GM12878 (cell line): ENCODE results near the gene RNASEH2B. TPM values are rescaled to one million over a fixed set of nuclear protein-coding genes. Genes with fewer than 3 reads are reported as not detected.

Source experiments
- ATAC-seq: fragments of 200-7000 bp; cut with Tn5 transposase; 3 replicates; pipeline ENCODE4 v1.9.1; 2020; ENCODE audit warnings: mild to moderate bottlenecking, moderate library complexity
- BruUV-seq: library from RNA; stranded (reverse); fragments of 400-500 nt; replicated peaks from 2 replicates; lab custom pipeline; 2021; lab: Mats Ljungman, UMichigan
- CTCF ChIA-PET: fragments of 300-600 bp; sonication (Branson Sonifier 250); formaldehyde crosslinking; extraction: SDS; loops from one replicate; lab custom pipeline; 2021; ENCODE audit warnings: inconsistent platforms; lab: Yijun Ruan, JAX
- POLR2A ChIA-PET: fragments of 350-600 bp; formaldehyde crosslinking; extraction: SDS; loops from one replicate; lab custom pipeline; 2021; ENCODE audit warnings: inconsistent platforms; lab: Charles Lee
- RAD21 ChIA-PET: fragments of 300-600 bp; sonication (Branson Sonifier 250); formaldehyde crosslinking; loops from one replicate; lab custom pipeline; 2023; ENCODE audit warnings: antibody characterized with exemption; ENCODE audit not compliant: unreplicated experiment; lab: Charles Lee
- SMC1A ChIA-PET: fragments of 300-600 bp; sonication (Branson Sonifier 250); formaldehyde crosslinking; loops from one replicate; lab custom pipeline; 2023; ENCODE audit not compliant: unreplicated experiment, uncharacterized antibody; lab: Charles Lee
- DNase-seq: peaks from one replicate; pipeline ENCODE4 v3.0.0-alpha.2; 2011; ENCODE audit warnings: low read depth, low spot score
- FAIRE-seq: peaks from 3 replicates; lab custom pipeline; 2011; peaks lifted over from hg19 to GRCh38; lab: Jason Lieb, UNC
- H2AFZ ChIP-seq: 2 replicates; pipeline ENCODE4 v1.6.0; 2011; ENCODE audit warnings: low read depth, low read length, control low read depth; ENCODE audit not compliant: control insufficient read depth
- H3K27ac ChIP-seq: 2 replicates; pipeline ENCODE4 v1.5.1; 2011; ENCODE audit warnings: control low read depth; ENCODE audit not compliant: control insufficient read depth, insufficient read depth
- H3K27me3 ChIP-seq, 2 experiments: replicated peaks in 1 of 2; 2 replicates each; pipeline versions ENCODE4 v1.6.0 to v1.6.1; 2011; ENCODE audit warnings: low read length in 1 of 2; ENCODE audit not compliant: control insufficient read depth in 2 of 2, insufficient read depth in 2 of 2
- H3K36me3 ChIP-seq, 2 experiments: 2 replicates each; pipeline ENCODE4 v1.5.1; 2011; ENCODE audit warnings: low read length in 1 of 2; ENCODE audit not compliant: control insufficient read depth in 2 of 2, insufficient read depth in 2 of 2
- H3K4me1 ChIP-seq: 2 replicates; pipeline ENCODE4 v1.6.1; 2011; ENCODE audit warnings: mild to moderate bottlenecking, low read length, moderate library complexity, mixed read lengths; ENCODE audit not compliant: control insufficient read depth, insufficient read depth
- H3K4me2 ChIP-seq: 2 replicates; pipeline ENCODE4 v1.6.0; 2011; ENCODE audit warnings: control low read depth; ENCODE audit not compliant: control insufficient read depth, insufficient read depth
- H3K4me3 ChIP-seq: fragments of 200-600 bp; sonication (generic); 2 replicates; pipeline ENCODE4 v1.5.1; 2016
- H3K79me2 ChIP-seq: 2 replicates; pipeline ENCODE4 v1.6.0; 2011; ENCODE audit warnings: low read length; ENCODE audit not compliant: control insufficient read depth, insufficient read depth
- H3K9ac ChIP-seq: 2 replicates; pipeline ENCODE4 v1.8.0; 2011; ENCODE audit warnings: low read length, control low read depth, mixed read lengths; ENCODE audit not compliant: control insufficient read depth, insufficient read depth
- H3K9me3 ChIP-seq: replicated peaks from 3 replicates; pipeline ENCODE4 v1.5.1; 2011; ENCODE audit warnings: mild to moderate bottlenecking, low read length; ENCODE audit not compliant: control insufficient read depth, insufficient read depth
- H4K20me1 ChIP-seq: 2 replicates; pipeline ENCODE4 v1.6.0; 2011; ENCODE audit not compliant: control insufficient read depth, insufficient read depth
- BCLAF1 ChIP-seq: fragments of 450-650 bp; IDR thresholded peaks from 2 replicates; pipeline ENCODE4 v1.6.1; 2017; ENCODE audit warnings: antibody characterized with exemption, mild to moderate bottlenecking, moderate library complexity
- BHLHE40 ChIP-seq, 2 experiments: fragments of 450-650 bp in 1 of 2; IDR thresholded peaks; 2 replicates each; pipeline ENCODE4 v1.6.1; 2011 to 2017; ENCODE audit warnings: low read depth in 2 of 2, borderline replicate concordance in 1 of 2, improper control_type of control experiment in 1 of 2, low read length in 1 of 2, mild to moderate bottlenecking in 1 of 2
- BMI1 ChIP-seq: fragments of 450-650 bp; IDR thresholded peaks from 2 replicates; pipeline ENCODE4 v1.6.1; 2016; ENCODE audit warnings: mild to moderate bottlenecking, moderate library complexity, borderline replicate concordance
- CREB1 ChIP-seq: IDR thresholded peaks from 2 replicates; pipeline ENCODE4 v1.6.1; 2012; ENCODE audit warnings: low read depth, mild to moderate bottlenecking, inconsistent platforms
- CUX1 ChIP-seq: IDR thresholded peaks from 2 replicates; pipeline ENCODE4 v1.6.1; 2012; ENCODE audit warnings: improper control_type of control experiment, low read depth, low read length; ENCODE audit not compliant: insufficient replicate concordance
- MYC ChIP-seq: IDR thresholded peaks from 2 replicates; pipeline ENCODE4 v1.6.1; 2011; ENCODE audit warnings: mild to moderate bottlenecking, low read length, moderate library complexity, inconsistent platforms; ENCODE audit not compliant: insufficient read depth, insufficient replicate concordance, insufficient read length, severe bottlenecking
- NFYB ChIP-seq: IDR thresholded peaks from 2 replicates; pipeline ENCODE4 v1.6.1; 2011; ENCODE audit warnings: low read depth, mild to moderate bottlenecking, low read length, improper control_type of control experiment, moderate library complexity; ENCODE audit not compliant: insufficient read depth
- PAX5 ChIP-seq: IDR thresholded peaks from 2 replicates; pipeline ENCODE4 v1.6.1; 2011; ENCODE audit warnings: low read depth, low read length, borderline replicate concordance
- SRF ChIP-seq, 2 experiments: IDR thresholded peaks; 2 replicates each; pipeline ENCODE4 v1.6.1; 2011; ENCODE audit warnings: low read depth in 2 of 2, low read length in 2 of 2, mild to moderate bottlenecking in 1 of 2, moderate library complexity in 1 of 2
- STAT3 ChIP-seq: IDR thresholded peaks from 2 replicates; pipeline ENCODE4 v1.6.1; 2011; ENCODE audit warnings: low read depth, low read length, improper control_type of control experiment
- TCF7 ChIP-seq: IDR thresholded peaks from 2 replicates; pipeline ENCODE4 v1.6.1; 2014; ENCODE audit warnings: antibody characterized with exemption, borderline replicate concordance
- ZNF217 ChIP-seq: fragments of 450-650 bp; IDR thresholded peaks from 2 replicates; pipeline ENCODE4 v1.6.1; 2017; ENCODE audit warnings: antibody characterized with exemption, mild to moderate bottlenecking
- ZZZ3 ChIP-seq: IDR thresholded peaks from 2 replicates; pipeline ENCODE4 v1.6.1; 2011; ENCODE audit warnings: low read depth; ENCODE audit not compliant: control insufficient read depth, insufficient read length
- WGBS: methylation state at CpG from one replicate; pipeline ENCODE4 v1.1.6; 2016; ENCODE audit warnings: low lambda C conversion rate; ENCODE audit not compliant: insufficient replicate concordance, insufficient coverage; ENCODE audit errors: missing lambda C conversion rate; 5-methylcytosine and 5-hydroxymethylcytosine counted together
- in situ Hi-C: fragments of 300-500 bp; cut with MboI; formaldehyde crosslinking; loops from 9 replicates; pipeline ENCODE4 v1.14.3; 2018; ENCODE audit warnings: mixed read lengths
- intact Hi-C: fragments of 100-400 bp; cut with micrococcal nuclease; formaldehyde crosslinking; loops from one replicate; pipeline ENCODE4 v1.14.2; 2022; ENCODE audit not compliant: unreplicated experiment
- polyA plus RNA-seq, 11 experiments: library from polyadenylated mRNA; depleted of rRNA in 4 of 11; unstranded in 6 of 11; stranded (reverse) in 5 of 11; fragments of >200 nt; fragmentation: Nextera tagmentation in 4 of 11; fragmentation: Illumina TruSeq in 1 of 11; extraction: Ambion mirVana in 4 of 11; extraction: Trizol in 1 of 11; gene quantifications; 1 replicate in 1 of 11; 2 replicates in 10 of 11; pipeline versions ENCODE4 v1.2.1 to v1.2.3, GENCODE V29; 2011 to 2016; ENCODE audit warnings: inconsistent platforms in 2 of 11, missing spikeins in 2 of 11, low read depth in 1 of 11
- total RNA-seq, 4 experiments: library from RNA; depleted of rRNA in 3 of 4; stranded (reverse); fragments of >200 nt in 3 of 4; fragmentation: Illumina TruSeq in 1 of 4; extraction: Trizol in 1 of 4; gene quantifications; 2 replicates each; pipeline versions ENCODE4 v1.2.1 to v1.2.3, GENCODE V29; 2013 to 2021

RNASEH2B gene
- total and polyA plus RNA-seq, 10 of the 15 experiments (the other 5 are each of a cell fraction or from before 2014, with no cell fraction given) = 64.9 to 148 (median 97.3) TPM

- DNase-seq = no peak
- BruUV-seq = no TSS peak
- ATAC-seq = no peak
- no peak overlapping the region for H2AFZ ChIP-seq
- no peaks in the 10 kb centered on the region for H3K9me3 ChIP-seq
- no peaks in the 10 kb centered on the region for H3K27me3 ChIP-seq
- no peak for FAIRE-seq
- ChIA-PET RAD21 (no interaction called here), POLR2A (no interaction called here), SMC1A (interaction anchor here (1.2 to 1.5 kb wide), 2 partner anchors 60 to 82 kb away, joined by 3 to 4 read pairs; no protein-coding TSS in a partner anchor), CTCF (interaction anchor here (1.0 kb wide), 1 partner anchor 10 kb away, joined by 3 read pairs; no protein-coding TSS in a partner anchor)
- intact Hi-C loops = no loop called here
- H3K4me1 ChIP-seq = peaks cover 11% of the 10 kb centered on the region
- H3K4me2 ChIP-seq = no peak overlapping the region
- no peaks in the 10 kb centered on the region for H3K79me2 ChIP-seq
- H3K9ac ChIP-seq = no peak overlapping the region
- no peaks in the 10 kb centered on the region for H4K20me1 ChIP-seq
- in situ Hi-C loops = no loop called here
- WGBS = 32% methylated on average over 2 of the region's 3 CpGs
- H3K4me3 ChIP-seq = no peak overlapping the region
- H3K27ac ChIP-seq = no peak overlapping the region
- H3K36me3 ChIP-seq = no peaks in the 10 kb centered on the region
- TF ChIP-seq TCF7 = no peak
- no peak for TF ChIP-seq ZZZ3
- no peak for TF ChIP-seq SRF (IDR thresholded peaks at IDR 0.05; ENCODE audit: low read depth in 2 of 2, low read length in 2 of 2)
- TF ChIP-seq CUX1 = no peak
- TF ChIP-seq MYC = no peak
- TF ChIP-seq BHLHE40 (IDR thresholded peaks at IDR 0.05; ENCODE audit: borderline replicate concordance in 1 of 2, low read depth in 2 of 2, low read length in 1 of 2) = no peak
- no peak for TF ChIP-seq NFYB
- TF ChIP-seq CREB1 = no peak
- TF ChIP-seq STAT3 = no peak
- no peak for TF ChIP-seq BMI1
- no peak for TF ChIP-seq ZNF217
- no peak for TF ChIP-seq PAX5
- no peak for TF ChIP-seq BCLAF1
Observed at GRCh38 chr13:50993934-50994333, 84.3 kb downstream of the RNASEH2B start.
